Suprapubic skin (tissue), 3 donors: ENCODE data around the gene CTDSP2.

Experiments
- POLR2A ChIP-seq, 2 donors: fragments of 450-650 bp; IDR thresholded peaks; one replicate each; pipeline ENCODE4 v1.6.1; 2017; ENCODE audit warnings: antibody characterized with exemption in 2 of 2, mild to moderate bottlenecking in 2 of 2, moderate library complexity in 2 of 2
- TF ChIP-seq, protein P1 (sequence below), 2 donors: fragments of 200-600 bp in 1 of 2; fragments of 450-650 bp in 1 of 2; sonication (generic) in 1 of 2; IDR thresholded peaks; one replicate each; pipeline ENCODE4 v1.5.1; 2016 to 2019; ENCODE audit warnings: antibody characterized with exemption in 2 of 2, mild to moderate bottlenecking in 1 of 2, moderate library complexity in 1 of 2

DNA sequence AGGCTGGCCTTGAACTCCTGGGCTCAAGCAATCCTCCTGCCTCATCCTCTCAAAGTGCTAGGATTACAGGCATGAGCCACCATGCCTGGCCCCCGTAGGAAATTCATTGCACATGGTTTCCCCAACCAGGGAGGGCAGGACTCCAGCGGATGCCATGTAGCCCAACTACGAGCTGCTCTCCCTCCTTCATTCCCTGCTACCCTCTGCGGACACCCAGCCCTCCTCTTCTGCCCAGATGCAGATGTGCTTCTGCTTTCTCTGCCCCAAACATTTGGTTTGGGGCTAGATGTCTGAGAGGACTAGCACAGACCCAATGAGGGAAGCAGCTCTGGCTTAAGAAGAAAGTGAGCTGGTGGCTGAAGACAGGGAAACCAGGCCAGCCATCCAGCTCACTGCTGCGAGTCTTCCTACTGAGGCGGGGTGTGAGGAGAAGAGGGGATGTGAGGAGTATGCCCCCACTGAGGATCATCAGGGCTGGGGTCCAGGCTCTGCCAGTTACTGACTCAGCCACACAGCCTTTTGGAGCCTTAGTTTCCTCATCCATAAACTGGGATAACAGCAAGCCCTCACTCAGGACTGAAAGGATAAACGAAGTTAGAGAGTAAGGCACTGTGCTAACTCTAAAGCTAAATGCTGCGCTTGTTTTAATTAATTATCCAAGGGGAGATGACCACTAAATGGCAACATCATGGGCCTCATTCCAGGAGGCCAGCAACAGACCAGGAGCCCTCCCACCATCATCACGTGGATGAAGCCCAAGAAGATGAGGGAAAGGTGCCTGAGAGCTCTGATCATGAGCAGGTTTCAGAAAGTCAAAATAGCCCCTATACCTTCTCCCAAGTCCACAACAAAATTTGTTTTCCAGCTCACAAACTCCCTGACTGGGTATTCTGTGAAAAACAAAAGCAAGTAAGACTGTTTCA is 10.9 kb downstream of the CTDSP2 start:
- TF ChIP-seq, protein P1, sequence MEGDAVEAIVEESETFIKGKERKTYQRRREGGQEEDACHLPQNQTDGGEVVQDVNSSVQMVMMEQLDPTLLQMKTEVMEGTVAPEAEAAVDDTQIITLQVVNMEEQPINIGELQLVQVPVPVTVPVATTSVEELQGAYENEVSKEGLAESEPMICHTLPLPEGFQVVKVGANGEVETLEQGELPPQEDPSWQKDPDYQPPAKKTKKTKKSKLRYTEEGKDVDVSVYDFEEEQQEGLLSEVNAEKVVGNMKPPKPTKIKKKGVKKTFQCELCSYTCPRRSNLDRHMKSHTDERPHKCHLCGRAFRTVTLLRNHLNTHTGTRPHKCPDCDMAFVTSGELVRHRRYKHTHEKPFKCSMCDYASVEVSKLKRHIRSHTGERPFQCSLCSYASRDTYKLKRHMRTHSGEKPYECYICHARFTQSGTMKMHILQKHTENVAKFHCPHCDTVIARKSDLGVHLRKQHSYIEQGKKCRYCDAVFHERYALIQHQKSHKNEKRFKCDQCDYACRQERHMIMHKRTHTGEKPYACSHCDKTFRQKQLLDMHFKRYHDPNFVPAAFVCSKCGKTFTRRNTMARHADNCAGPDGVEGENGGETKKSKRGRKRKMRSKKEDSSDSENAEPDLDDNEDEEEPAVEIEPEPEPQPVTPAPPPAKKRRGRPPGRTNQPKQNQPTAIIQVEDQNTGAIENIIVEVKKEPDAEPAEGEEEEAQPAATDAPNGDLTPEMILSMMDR (IDR thresholded peaks at IDR 0.05), result no peak
- TF ChIP-seq POLR2A (IDR thresholded peaks at IDR 0.05), result no peak
